WERI-Rb-1 (cell line): ENCODE data around the gene CMTR1.
A peak's percentile ranks its signal among the peaks of the same experiment; 100 is the strongest.

ENCODE experiments used
- DNase-seq: peaks from one replicate; pipeline ENCODE4 v3.0.0-alpha.2; 2020
- H3K27ac ChIP-seq: fragments of 250-450 bp; sonication (Bioruptor Pico); 2 replicates; pipeline ENCODE4 v1.5.1; 2020; ENCODE audit warnings: mild to moderate bottlenecking, moderate library complexity
- H3K27me3 ChIP-seq: fragments of 250-450 bp; sonication (Bioruptor Pico); 2 replicates; pipeline ENCODE4 v1.5.1; 2021; ENCODE audit warnings: mild to moderate bottlenecking, low read depth, moderate library complexity; ENCODE audit not compliant: insufficient read depth, severe bottlenecking
- H3K36me3 ChIP-seq: fragments of 250-450 bp; sonication (Bioruptor Pico); 2 replicates; pipeline ENCODE4 v1.5.1; 2020; ENCODE audit warnings: mild to moderate bottlenecking, moderate library complexity
- H3K4me3 ChIP-seq: 2 replicates; pipeline ENCODE4 v1.5.1; 2011; ENCODE audit warnings: low read depth, mild to moderate bottlenecking, control low read depth, low read length
- H3K9me3 ChIP-seq: fragments of 250-450 bp; sonication (Bioruptor Pico); 2 replicates; pipeline ENCODE4 v1.5.1; 2021; ENCODE audit warnings: mild to moderate bottlenecking, moderate library complexity; ENCODE audit not compliant: severe bottlenecking
- TF ChIP-seq, protein P1 (sequence below): IDR thresholded peaks from 2 replicates; pipeline ENCODE4 v1.5.1; 2011; ENCODE audit warnings: low read depth, mild to moderate bottlenecking, control low read depth, inconsistent platforms, low read length

CMTR1 gene

DNA sequence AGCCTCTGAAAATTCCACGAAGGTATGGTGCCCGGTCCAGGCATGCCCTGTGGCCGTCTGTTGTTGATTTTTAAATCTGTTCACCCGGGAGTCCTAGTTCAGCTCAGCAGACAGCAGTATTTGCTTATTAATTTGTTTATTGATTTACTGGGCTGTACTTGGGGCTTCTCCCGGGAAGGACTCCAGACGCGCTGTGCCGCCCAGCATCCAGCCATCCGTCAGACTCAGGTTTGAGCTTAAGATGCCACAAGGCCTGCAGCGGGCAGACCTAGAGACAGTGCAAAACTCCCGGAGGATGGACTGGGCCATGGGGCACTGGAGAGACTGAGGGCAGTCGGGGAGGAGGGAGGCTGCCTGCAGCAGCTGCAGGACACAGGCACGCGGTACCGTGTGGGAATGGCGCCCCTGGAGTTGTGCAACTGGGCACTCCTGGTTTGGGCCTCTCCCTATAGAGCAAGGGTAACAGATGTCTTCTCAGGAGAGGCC, 83.9 kb downstream of the CMTR1 start:
- H3K4me3 ChIP-seq: no peak overlapping the region
- TF ChIP-seq, protein P1, sequence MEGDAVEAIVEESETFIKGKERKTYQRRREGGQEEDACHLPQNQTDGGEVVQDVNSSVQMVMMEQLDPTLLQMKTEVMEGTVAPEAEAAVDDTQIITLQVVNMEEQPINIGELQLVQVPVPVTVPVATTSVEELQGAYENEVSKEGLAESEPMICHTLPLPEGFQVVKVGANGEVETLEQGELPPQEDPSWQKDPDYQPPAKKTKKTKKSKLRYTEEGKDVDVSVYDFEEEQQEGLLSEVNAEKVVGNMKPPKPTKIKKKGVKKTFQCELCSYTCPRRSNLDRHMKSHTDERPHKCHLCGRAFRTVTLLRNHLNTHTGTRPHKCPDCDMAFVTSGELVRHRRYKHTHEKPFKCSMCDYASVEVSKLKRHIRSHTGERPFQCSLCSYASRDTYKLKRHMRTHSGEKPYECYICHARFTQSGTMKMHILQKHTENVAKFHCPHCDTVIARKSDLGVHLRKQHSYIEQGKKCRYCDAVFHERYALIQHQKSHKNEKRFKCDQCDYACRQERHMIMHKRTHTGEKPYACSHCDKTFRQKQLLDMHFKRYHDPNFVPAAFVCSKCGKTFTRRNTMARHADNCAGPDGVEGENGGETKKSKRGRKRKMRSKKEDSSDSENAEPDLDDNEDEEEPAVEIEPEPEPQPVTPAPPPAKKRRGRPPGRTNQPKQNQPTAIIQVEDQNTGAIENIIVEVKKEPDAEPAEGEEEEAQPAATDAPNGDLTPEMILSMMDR: no peak
- H3K36me3 ChIP-seq: no peaks in the 10 kb centered on the region
- H3K27ac ChIP-seq: peak overlapping the region; percentile 9
- peak; percentile 42 for DNase-seq
- no peaks in the 10 kb centered on the region for H3K27me3 ChIP-seq
- H3K9me3 ChIP-seq: peaks cover 10% of the 10 kb centered on the region

- Histone ChIP-seq H3K36me3 (no peaks in the 10 kb centered on the region), H3K27ac (no peak overlapping the region; the same call in 1 of the 2 replicates), H3K9me3 (peaks cover 10% of the 10 kb centered on the region), H3K27me3 (no peaks in the 10 kb centered on the region), H3K4me3 (no peak overlapping the region)
- no peak for DNase-seq
- TF ChIP-seq, protein P1: no peak
These were observed 84.4 kb downstream of the CMTR1 start for GRCh38 chr6:37517411-37517812.

- TF ChIP-seq, protein P1: no peak
- Histone ChIP-seq H3K27me3 (no peaks in the 10 kb centered on the region), H3K9me3 (peaks cover 10% of the 10 kb centered on the region), H3K36me3 (no peaks in the 10 kb centered on the region), H3K27ac (no peak overlapping the region), H3K4me3 (no peak overlapping the region)
- no peak for DNase-seq
These were observed 85.1 kb downstream of the CMTR1 start for GRCh38 chr6:37518116-37518515.

DNA sequence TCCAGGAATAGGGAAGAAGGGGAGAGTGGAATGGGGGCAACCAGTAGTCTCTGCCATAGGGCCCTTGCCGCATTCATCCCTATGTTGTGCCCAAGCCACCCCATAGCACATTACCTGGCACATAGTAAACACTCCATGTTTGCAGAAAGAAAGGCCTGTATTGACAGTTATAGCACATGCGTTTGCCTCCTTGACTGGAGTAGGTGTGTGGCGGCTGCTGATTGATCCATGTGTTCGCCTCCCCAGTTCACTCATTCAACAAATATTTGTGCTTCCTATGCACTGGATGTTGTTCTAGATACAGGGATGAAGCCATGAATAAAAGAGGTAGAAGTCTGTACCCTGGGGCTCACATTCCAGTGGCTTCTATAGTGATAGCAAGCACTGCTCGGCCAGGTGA, 86.4 kb downstream of the CMTR1 start:
- no peak for DNase-seq
- H3K4me3 ChIP-seq: no peak overlapping the region

GRCh38 chr6:37520926-37521325, 87.9 kb downstream of the CMTR1 start:
- Histone ChIP-seq H3K9me3 (peaks cover 10% of the 10 kb centered on the region), H3K4me3 (no peak overlapping the region), H3K27ac (no peak overlapping the region), H3K36me3 (no peaks in the 10 kb centered on the region), H3K27me3 (no peaks in the 10 kb centered on the region)
- no peak for DNase-seq
- TF ChIP-seq, protein P1: no peak

More for the DNA sequence above, 86.4 kb downstream of the CMTR1 start:
- Histone ChIP-seq H3K9me3 (peaks cover 10% of the 10 kb centered on the region), H3K27ac (no peak overlapping the region), H3K36me3 (no peaks in the 10 kb centered on the region), H3K27me3 (no peaks in the 10 kb centered on the region)
- TF ChIP-seq, protein P1: no peak

DNA sequence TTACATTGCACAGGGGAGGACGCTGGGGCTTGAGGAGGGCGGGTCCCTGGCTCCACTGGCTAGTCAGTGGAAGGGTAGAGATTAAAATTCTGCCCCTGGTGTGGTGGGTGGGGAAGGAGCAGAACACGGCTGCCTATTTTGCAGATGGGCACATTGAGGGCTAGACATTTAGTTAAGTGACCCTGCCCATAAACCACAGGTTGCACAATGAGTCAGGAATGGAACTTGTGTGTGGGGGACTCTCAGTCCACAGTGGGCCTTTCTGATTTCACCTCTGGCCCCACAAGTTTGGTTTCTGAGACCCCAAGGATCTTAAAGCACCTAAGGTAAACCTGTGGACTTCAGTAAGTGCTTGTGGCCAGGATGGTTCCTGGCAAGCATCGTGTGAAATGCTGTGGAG, 88.7 kb downstream of the CMTR1 start:
- H3K27me3 ChIP-seq: no peaks in the 10 kb centered on the region
- no peak overlapping the region for H3K4me3 ChIP-seq
- no peak for DNase-seq
- peaks cover 10% of the 10 kb centered on the region for H3K9me3 ChIP-seq
- H3K27ac ChIP-seq: no peak overlapping the region
- H3K36me3 ChIP-seq: no peaks in the 10 kb centered on the region
- TF ChIP-seq, protein P1: no peak
